CD4-positive, alpha-beta memory T cell (primary cell): ENCODE data around the gene ITPK1. TPM values are rescaled to one million over a fixed set of nuclear protein-coding genes. Genes with fewer than 3 reads are reported as not detected.
A peak's percentile ranks its signal among the peaks of the same experiment; 100 is the strongest.

ENCODE experiments used
- CTCF ChIA-PET: fragments of 350-600 bp; sonication (Branson Sonifier 250); formaldehyde crosslinking; loops from one replicate; lab custom pipeline; 2021; ENCODE audit warnings: inconsistent platforms; ENCODE audit not compliant: partially characterized antibody; lab: Charles Lee
- POLR2A ChIA-PET: fragments of 350-600 bp; sonication (Branson Sonifier 250); formaldehyde crosslinking; loops from one replicate; lab custom pipeline; 2021; ENCODE audit not compliant: partially characterized antibody; lab: Charles Lee
- DNase-seq, 5 donors: peaks; one replicate each; pipeline versions ENCODE4 v3.0.0 to v3.0.0-alpha.2; 2020 to 2022; ENCODE audit warnings: mixed read lengths in 1 of 5
- H3K27ac ChIP-seq: one replicate; pipeline ENCODE4 v1.7.0; 2013; ENCODE audit warnings: low read depth, low read length
- H3K27me3 ChIP-seq: 2 replicates; pipeline ENCODE4 v1.7.0; 2013; ENCODE audit warnings: mild to moderate bottlenecking, low read length, moderate library complexity; ENCODE audit not compliant: insufficient read depth
- H3K36me3 ChIP-seq: 2 replicates; pipeline ENCODE4 v1.7.0; 2013; ENCODE audit warnings: mild to moderate bottlenecking, low read length, moderate library complexity; ENCODE audit not compliant: insufficient read depth
- H3K4me1 ChIP-seq: 2 replicates; pipeline ENCODE4 v1.7.0; 2013; ENCODE audit warnings: mild to moderate bottlenecking, low read length, moderate library complexity; ENCODE audit not compliant: insufficient read depth
- H3K4me3 ChIP-seq, 2 donors: one replicate each; pipeline ENCODE4 v1.7.0; 2013; ENCODE audit warnings: low read length in 2 of 2, mild to moderate bottlenecking in 1 of 2
- H3K9me3 ChIP-seq, 2 donors: one replicate each; pipeline ENCODE4 v1.7.0; 2013; ENCODE audit warnings: low read length in 2 of 2, control low read depth in 1 of 2; ENCODE audit not compliant: control insufficient read depth in 1 of 2
- H3K27ac Mint-ChIP-seq, 7 donors: one replicate each; pipeline ENCODE4 v1.8.0; 2020 to 2021; ENCODE audit warnings: mixed read lengths in 7 of 7, mild to moderate bottlenecking in 6 of 7, inconsistent platforms in 3 of 7, moderate library complexity in 3 of 7
- H3K27me3 Mint-ChIP-seq, 2 donors: one replicate each; pipeline ENCODE4 v1.8.0; 2020 to 2021; ENCODE audit warnings: mixed read lengths in 2 of 2
- H3K36me3 Mint-ChIP-seq, 2 donors: one replicate each; pipeline ENCODE4 v1.8.0; 2020 to 2021; ENCODE audit warnings: mixed read lengths in 2 of 2, inconsistent platforms in 1 of 2, mild to moderate bottlenecking in 1 of 2
- H3K4me1 Mint-ChIP-seq, 4 donors: one replicate each; pipeline ENCODE4 v1.8.0; 2020 to 2021; ENCODE audit warnings: mixed read lengths in 4 of 4, mild to moderate bottlenecking in 1 of 4
- H3K4me3 Mint-ChIP-seq, 8 donors: one replicate each; pipeline ENCODE4 v1.8.0; 2020 to 2021; ENCODE audit warnings: mixed read lengths in 8 of 8, mild to moderate bottlenecking in 7 of 8, moderate library complexity in 6 of 8, inconsistent platforms in 3 of 8
- H3K9me3 Mint-ChIP-seq, 8 donors: one replicate each; pipeline ENCODE4 v1.8.0; 2020 to 2021; ENCODE audit warnings: mixed read lengths in 8 of 8, mild to moderate bottlenecking in 5 of 8, inconsistent platforms in 3 of 8, moderate library complexity in 1 of 8
- intact Hi-C: fragments of 100-400 bp; cut with micrococcal nuclease; formaldehyde crosslinking; loops from one replicate; pipeline ENCODE4 v1.15.1; 2023
- polyA plus RNA-seq, 2 donors: library from polyadenylated mRNA; unstranded; fragments of 300-500 nt; fragmentation: Illumina TruSeq; gene quantifications; one replicate each; pipeline ENCODE4 v1.2.3, GENCODE V29; 2021
- total RNA-seq, 2 experiments: library from RNA; stranded (reverse); gene quantifications; one replicate each; pipeline ENCODE4 v1.2.3, GENCODE V29; 2021

The ITPK1 gene
- total and polyA plus RNA-seq, 4 experiments from 2014 or later: 12.5 to 30.0 (median 26.9) TPM

GRCh38 chr14:93011650-93012325 lies 103.9 kb downstream of the ITPK1 start:
- intact Hi-C loops: no loop called here
- ChIA-PET CTCF (interaction anchor here (1.2 kb wide), 1 partner anchor 101 kb away, joined by 3 read pairs; no protein-coding TSS in a partner anchor), POLR2A (no interaction called here)
- Mint-ChIP-seq H3K4me3 (no peak overlapping the region), H3K27me3 (no peaks in the 10 kb centered on the region), H3K36me3 (peaks cover 16 to 17% of the 10 kb centered on the region in 2 donors), H3K4me1 (peaks cover 19 to 41% (median 27%) of the 10 kb centered on the region in 4 donors), H3K9me3 (no peaks in the 10 kb centered on the region), H3K27ac (no peak overlapping the region)
- Histone ChIP-seq H3K36me3 (peaks cover 4% of the 10 kb centered on the region), H3K27ac (no peak overlapping the region), H3K4me1 (peaks cover 12% of the 10 kb centered on the region), H3K9me3 (no peaks in the 10 kb centered on the region), H3K4me3 (no peak overlapping the region), H3K27me3 (no peaks in the 10 kb centered on the region)
- DNase-seq: no peak

GRCh38 chr14:93011141-93011529 lies 104.6 kb downstream of the ITPK1 start:
- POLR2A ChIA-PET: no interaction called here
- no peak for DNase-seq

GRCh38 chr14:93010522-93011140 lies 105.1 kb downstream of the ITPK1 start:
- POLR2A ChIA-PET: no interaction called here
- H3K27ac ChIP-seq: no peak overlapping the region
- intact Hi-C loops: no loop called here
- no peaks in the 10 kb centered on the region for H3K9me3 ChIP-seq
- CTCF ChIA-PET: no interaction called here
- DNase-seq: no peak
- Mint-ChIP-seq H3K9me3 (no peaks in the 10 kb centered on the region), H3K36me3 (peaks cover 8 to 13% of the 10 kb centered on the region in 2 donors), H3K4me1 (peaks cover 18 to 37% (median 24%) of the 10 kb centered on the region in 4 donors), H3K27ac (no peak overlapping the region), H3K4me3 (no peak overlapping the region), H3K27me3 (no peaks in the 10 kb centered on the region)
- H3K27me3 ChIP-seq: no peaks in the 10 kb centered on the region
- peaks cover 4% of the 10 kb centered on the region for H3K36me3 ChIP-seq
- H3K4me3 ChIP-seq: no peak overlapping the region
- H3K4me1 ChIP-seq: peaks cover 12% of the 10 kb centered on the region

More at GRCh38 chr14:93011141-93011529, 104.6 kb downstream of the ITPK1 start:
- peaks cover 11 to 17% of the 10 kb centered on the region in 2 donors for H3K36me3 Mint-ChIP-seq
- no peaks in the 10 kb centered on the region for H3K9me3 Mint-ChIP-seq
- no peak overlapping the region for H3K27ac ChIP-seq
- peaks cover 12% of the 10 kb centered on the region for H3K4me1 ChIP-seq
- intact Hi-C loops: no loop called here
- H3K27ac Mint-ChIP-seq: peak overlapping the region in 1 of 7 donors; percentile 3
- CTCF ChIA-PET: no interaction called here
- peaks cover 4% of the 10 kb centered on the region for H3K36me3 ChIP-seq
- no peak overlapping the region for H3K4me3 ChIP-seq
- no peaks in the 10 kb centered on the region for H3K27me3 ChIP-seq
- H3K9me3 ChIP-seq: no peaks in the 10 kb centered on the region
- H3K4me3 Mint-ChIP-seq: no peak overlapping the region
- H3K4me1 Mint-ChIP-seq: peaks cover 19 to 41% (median 25%) of the 10 kb centered on the region in 4 donors
- H3K27me3 Mint-ChIP-seq: no peaks in the 10 kb centered on the region

- Mint-ChIP-seq H3K4me3 (no peak overlapping the region), H3K4me1 (peaks cover 17 to 32% (median 24%) of the 10 kb centered on the region in 4 donors), H3K36me3 (peaks cover 8 to 10% of the 10 kb centered on the region in 2 donors), H3K27ac (no peak overlapping the region), H3K27me3 (no peaks in the 10 kb centered on the region), H3K9me3 (peaks cover 0 to under 1% (median 0%) of the 10 kb centered on the region in 8 donors)
- CTCF ChIA-PET: no interaction called here
- intact Hi-C loops: no loop called here
- POLR2A ChIA-PET: no interaction called here
- Histone ChIP-seq H3K27me3 (no peaks in the 10 kb centered on the region), H3K27ac (no peak overlapping the region), H3K4me1 (peaks cover 12% of the 10 kb centered on the region), H3K4me3 (no peak overlapping the region), H3K36me3 (peaks cover 2% of the 10 kb centered on the region), H3K9me3 (no peaks in the 10 kb centered on the region)
- no peak for DNase-seq
Observed at GRCh38 chr14:93010130-93010499, 105.6 kb downstream of the ITPK1 start.

GRCh38 chr14:93009471-93010129 lies 106.1 kb downstream of the ITPK1 start:
- Histone ChIP-seq H3K27me3 (no peaks in the 10 kb centered on the region), H3K36me3 (no peaks in the 10 kb centered on the region), H3K4me1 (peaks cover 12% of the 10 kb centered on the region), H3K9me3 (no peaks in the 10 kb centered on the region), H3K27ac (no peak overlapping the region), H3K4me3 (no peak overlapping the region)
- no peak for DNase-seq
- Mint-ChIP-seq H3K27me3 (no peaks in the 10 kb centered on the region), H3K27ac (no peak overlapping the region), H3K4me3 (no peak overlapping the region), H3K9me3 (peaks cover 0 to 2% (median 0%) of the 10 kb centered on the region in 8 donors), H3K4me1 (peaks cover 14 to 28% (median 20%) of the 10 kb centered on the region in 4 donors), H3K36me3 (peaks cover 5% of the 10 kb centered on the region in 2 donors)
- ChIA-PET POLR2A (no interaction called here), CTCF (no interaction called here)
- intact Hi-C loops: no loop called here

- Histone ChIP-seq H3K4me3 (no peak overlapping the region), H3K4me1 (peaks cover 5% of the 10 kb centered on the region), H3K9me3 (no peaks in the 10 kb centered on the region), H3K36me3 (no peaks in the 10 kb centered on the region), H3K27ac (no peak overlapping the region), H3K27me3 (no peaks in the 10 kb centered on the region)
- Mint-ChIP-seq H3K27ac (peak overlapping the region in 2 of 7 donors; percentile 31 to 70), H3K9me3 (peaks cover 0 to 2% (median 0%) of the 10 kb centered on the region in 8 donors), H3K4me1 (peaks cover 4 to 16% (median 9%) of the 10 kb centered on the region in 4 donors), H3K27me3 (no peaks in the 10 kb centered on the region), H3K4me3 (no peak overlapping the region), H3K36me3 (peaks cover 5 to 8% of the 10 kb centered on the region in 2 donors)
- DNase-seq: no peak
- intact Hi-C loops: no loop called here
- CTCF ChIA-PET: no interaction called here
- POLR2A ChIA-PET: no interaction called here
Observed at GRCh38 chr14:93008381-93008780, 107.3 kb downstream of the ITPK1 start.
